Measurements from ENCODE around the gene FAM222B.

The FAM222B gene

DNA sequence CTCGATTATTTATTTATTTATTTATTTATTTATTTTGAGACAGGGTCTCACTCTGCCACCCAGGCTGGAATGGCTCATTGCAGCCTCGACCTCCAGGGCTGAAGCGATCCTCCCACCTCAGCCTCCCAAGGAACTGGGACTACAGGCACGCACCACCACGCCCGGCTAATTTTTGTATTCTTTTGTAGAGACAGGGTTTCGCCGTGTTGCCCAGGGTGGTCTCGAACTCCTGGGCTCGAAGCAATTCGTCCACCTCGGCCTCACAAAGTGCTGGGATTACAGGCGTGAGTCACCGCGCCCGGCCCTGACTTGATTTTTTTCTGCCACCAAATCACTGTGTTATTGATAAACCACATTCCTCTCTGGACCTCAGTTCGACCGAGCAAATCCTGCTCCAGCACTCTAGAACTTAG lies 123.6 kb downstream of the FAM222B start:
- Histone ChIP-seq H3K4me3 (ENCODE audit: low read depth, low read length) (peak overlapping the region; percentile 95), H2AFZ (ENCODE audit: low read length, unreplicated experiment) (no peak overlapping the region), H3K27ac (ENCODE audit: low read depth, low read length) (peak overlapping the region; percentile 75), H3K4me1 (ENCODE audit: control insufficient read depth, insufficient read depth, low read length, unreplicated experiment) (peaks cover 28% of the 10 kb centered on the region), H3K79me2 (ENCODE audit: control insufficient read depth, insufficient read depth, low read length, unreplicated experiment) (peaks cover 63% of the 10 kb centered on the region), H3K27me3 (ENCODE audit: insufficient read depth, low read length) (no peaks in the 10 kb centered on the region), H3K36me3 (ENCODE audit: insufficient read depth, low read length) (peaks cover 39% of the 10 kb centered on the region)

DNA sequence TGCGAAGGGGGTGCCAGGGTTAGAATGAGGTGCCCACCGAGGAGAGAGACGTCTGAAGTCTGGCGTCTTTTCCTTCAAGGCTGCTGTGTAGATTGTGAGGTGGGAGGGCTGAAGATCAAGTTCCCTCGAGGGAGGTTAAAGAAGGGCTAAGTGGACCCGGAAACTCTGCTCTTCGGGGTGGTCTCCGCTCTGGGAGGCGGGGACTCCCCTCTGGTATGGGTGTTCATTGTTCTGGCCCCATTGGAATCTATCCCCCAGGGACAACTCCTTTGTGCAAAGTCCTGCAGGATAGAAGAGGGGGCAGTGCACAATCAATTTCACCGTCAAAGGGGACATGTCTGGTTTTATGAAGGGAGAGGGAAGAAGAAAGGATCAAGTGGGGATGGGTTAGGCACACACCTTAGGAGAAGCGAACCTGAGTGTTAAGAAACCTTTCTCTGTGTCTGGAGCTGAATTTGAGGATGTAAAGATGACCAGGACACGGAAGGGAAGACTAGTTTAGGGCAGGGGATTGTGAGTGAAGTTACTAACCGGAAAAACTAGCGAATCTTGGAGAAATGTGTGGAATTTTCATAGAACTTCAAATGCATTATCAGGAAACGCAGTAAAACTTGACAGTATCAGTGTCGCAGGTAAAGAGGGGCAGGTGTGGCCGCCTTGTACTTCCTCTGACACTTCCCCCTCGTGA lies 124.1 kb downstream of the FAM222B start:
- H3K79me2 ChIP-seq (ENCODE audit: control insufficient read depth, insufficient read depth, low read length, unreplicated experiment), result peaks cover 62% of the 10 kb centered on the region
- no peaks in the 10 kb centered on the region for H3K27me3 ChIP-seq (ENCODE audit: insufficient read depth, low read length)
- peaks cover 25% of the 10 kb centered on the region for H3K4me1 ChIP-seq (ENCODE audit: control insufficient read depth, insufficient read depth, low read length, unreplicated experiment)
- no peak overlapping the region for H2AFZ ChIP-seq (ENCODE audit: low read length, unreplicated experiment)
- peak overlapping the region; percentile 75 for H3K27ac ChIP-seq (ENCODE audit: low read depth, low read length)
- H3K4me3 ChIP-seq (ENCODE audit: low read depth, low read length), result peak overlapping the region; percentile 95
- H3K36me3 ChIP-seq (ENCODE audit: insufficient read depth, low read length), result peaks cover 40% of the 10 kb centered on the region

DNA sequence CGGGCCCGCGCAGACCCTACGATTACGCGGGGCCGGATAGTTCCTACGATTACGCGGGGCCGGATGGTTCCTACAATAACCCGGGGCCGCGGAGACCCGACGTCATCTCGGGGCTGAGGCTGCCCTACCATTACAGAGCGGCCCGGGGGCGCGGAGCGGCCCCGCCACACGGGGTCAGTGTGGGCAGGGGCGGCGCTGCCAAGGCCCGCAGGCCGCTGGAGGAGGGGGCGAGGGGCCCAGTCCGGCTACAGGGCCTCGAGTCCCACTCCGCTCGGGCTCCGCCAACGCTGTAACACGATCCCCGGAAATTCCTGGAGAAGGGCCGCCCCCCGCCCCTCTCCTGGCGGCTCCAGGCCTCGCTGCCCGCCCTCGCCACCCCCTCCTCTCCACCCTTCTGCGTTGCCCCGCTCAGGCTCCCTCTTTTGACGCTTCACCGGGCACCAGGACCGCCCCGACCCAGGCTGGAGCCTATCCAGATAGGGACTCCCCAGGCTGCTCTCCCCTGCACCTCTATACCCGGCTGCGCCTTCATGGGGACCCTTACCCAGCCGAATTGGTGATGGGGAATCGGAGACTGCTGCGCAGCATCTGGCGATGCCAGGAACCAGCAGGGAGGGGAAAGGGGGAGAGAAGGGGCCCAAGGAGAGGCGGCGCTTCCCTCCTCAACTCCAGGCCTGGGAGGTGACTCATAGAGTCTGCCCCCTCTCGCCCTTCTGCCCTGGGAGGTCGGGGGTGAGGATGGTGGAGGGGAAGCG lies 124.8 kb downstream of the FAM222B start, which contains the start of gene RAB34:
RAB34 (minus strand) TSS at position 291 of the 755 bp plus-strand sequence. CDS start 602 bp downstream, outside the sequence.
- H3K4me1 ChIP-seq (ENCODE audit: control insufficient read depth, insufficient read depth, low read length, unreplicated experiment), result peaks cover 19% of the 10 kb centered on the region
- H3K27me3 ChIP-seq (ENCODE audit: insufficient read depth, low read length), result no peaks in the 10 kb centered on the region
- peaks cover 37% of the 10 kb centered on the region for H3K36me3 ChIP-seq (ENCODE audit: insufficient read depth, low read length)
- H3K27ac ChIP-seq (ENCODE audit: low read depth, low read length), result peak within 1 kb of the TSS; percentile 75
- H2AFZ ChIP-seq (ENCODE audit: low read length, unreplicated experiment), result peak within 1 kb of the TSS; percentile 77
- peaks cover 55% of the 10 kb centered on the region for H3K79me2 ChIP-seq (ENCODE audit: control insufficient read depth, insufficient read depth, low read length, unreplicated experiment)
- peak within 1 kb of the TSS; percentile 95 for H3K4me3 ChIP-seq (ENCODE audit: low read depth, low read length)

DNA sequence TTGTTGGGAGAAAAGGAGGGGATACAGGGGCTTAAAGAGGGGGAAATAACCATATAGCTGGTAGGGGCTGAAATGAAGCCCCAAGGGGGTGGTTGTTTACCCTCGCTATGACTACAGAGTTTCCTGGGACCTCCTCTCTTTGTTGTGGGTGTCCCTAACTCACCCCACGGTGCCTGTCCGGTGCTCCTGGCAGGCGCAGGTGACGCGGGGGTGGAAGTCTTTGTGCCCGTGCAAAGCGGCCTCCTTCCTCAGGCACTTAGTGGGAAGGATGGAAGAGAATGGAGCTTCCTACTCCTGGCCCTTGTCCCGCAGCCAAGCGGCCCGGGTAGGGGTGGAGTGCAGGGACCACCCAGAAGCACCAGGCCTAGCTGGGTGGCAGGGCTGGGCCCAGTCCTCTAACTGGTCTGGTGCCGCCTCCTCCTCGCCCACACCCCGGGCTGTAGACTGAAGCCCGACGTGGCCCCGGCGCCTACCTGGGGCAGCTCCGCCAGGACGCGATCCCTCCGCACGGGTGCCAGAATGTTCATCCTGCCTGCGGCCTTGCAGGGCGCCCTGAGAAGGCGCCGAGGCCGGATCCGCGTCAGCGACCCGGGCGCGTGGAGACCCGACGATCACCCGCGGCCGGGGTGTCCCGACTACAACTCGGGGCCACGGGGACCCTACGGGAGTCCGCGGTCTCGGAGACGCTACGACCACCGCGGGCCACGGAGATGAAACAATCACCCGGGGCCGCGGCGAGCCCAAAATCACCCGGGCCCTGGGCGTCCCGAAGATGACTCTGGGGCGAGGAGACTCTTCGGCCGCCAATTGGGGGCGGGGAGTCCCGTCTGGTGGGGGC lies 125.6 kb downstream of the FAM222B start:
- Histone ChIP-seq H3K36me3 (ENCODE audit: insufficient read depth, low read length) (peaks cover 31% of the 10 kb centered on the region), H3K27me3 (ENCODE audit: insufficient read depth, low read length) (no peaks in the 10 kb centered on the region), H3K4me3 (ENCODE audit: low read depth, low read length) (peak overlapping the region; percentile 95), H2AFZ (ENCODE audit: low read length, unreplicated experiment) (peak overlapping the region; percentile 77), H3K27ac (ENCODE audit: low read depth, low read length) (peak overlapping the region; percentile 75), H3K4me1 (ENCODE audit: control insufficient read depth, insufficient read depth, low read length, unreplicated experiment) (peaks cover 25% of the 10 kb centered on the region), H3K79me2 (ENCODE audit: control insufficient read depth, insufficient read depth, low read length, unreplicated experiment) (peaks cover 48% of the 10 kb centered on the region)

DNA sequence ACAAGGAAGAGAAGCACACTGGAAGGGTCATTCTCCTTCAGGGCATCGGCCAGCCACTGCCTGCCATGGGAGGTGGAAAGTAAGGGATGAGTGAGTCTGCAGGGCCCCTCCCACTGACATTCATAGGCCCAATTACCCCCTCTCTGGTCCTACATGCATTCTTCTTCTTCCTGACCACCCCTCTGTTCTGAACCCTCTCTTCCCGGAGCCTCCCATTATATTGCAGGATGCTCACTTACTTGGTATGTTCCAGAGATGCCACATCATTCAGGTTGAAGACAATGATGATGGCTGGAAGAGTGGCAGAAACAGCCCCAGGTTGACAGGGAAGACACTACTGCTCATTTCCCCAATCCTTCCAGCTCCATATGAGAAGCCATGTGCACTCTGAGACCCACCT lies 127.4 kb downstream of the FAM222B start:
- Histone ChIP-seq H3K79me2 (ENCODE audit: control insufficient read depth, insufficient read depth, low read length, unreplicated experiment) (peaks cover 31% of the 10 kb centered on the region), H3K4me1 (ENCODE audit: control insufficient read depth, insufficient read depth, low read length, unreplicated experiment) (peaks cover 25% of the 10 kb centered on the region), H3K27me3 (ENCODE audit: insufficient read depth, low read length) (no peaks in the 10 kb centered on the region), H3K4me3 (ENCODE audit: low read depth, low read length) (peak overlapping the region; percentile 95), H3K27ac (ENCODE audit: low read depth, low read length) (no peak overlapping the region), H3K36me3 (ENCODE audit: insufficient read depth, low read length) (peaks cover 19% of the 10 kb centered on the region), H2AFZ (ENCODE audit: low read length, unreplicated experiment) (no peak overlapping the region)

DNA sequence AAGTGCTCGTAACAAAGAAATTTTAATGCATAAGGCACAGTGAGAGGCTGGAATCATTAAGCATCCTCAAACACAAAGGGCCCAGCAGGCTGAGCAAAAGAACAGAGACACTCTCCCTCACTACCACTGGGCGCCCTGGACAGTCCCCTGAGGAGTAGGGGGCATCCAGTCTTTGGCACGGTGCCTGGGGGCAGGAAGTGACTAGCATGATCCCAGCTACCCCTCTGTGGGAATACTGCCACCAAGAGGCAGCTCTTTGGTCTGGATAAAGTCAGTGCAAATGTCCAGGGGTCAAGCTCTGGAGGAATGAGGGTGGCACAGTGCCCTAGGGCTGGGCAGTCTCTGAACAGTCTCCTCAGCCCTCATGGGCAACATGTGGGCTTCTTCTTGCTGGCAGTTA lies 128.3 kb downstream of the FAM222B start:
- peaks cover 31% of the 10 kb centered on the region for H3K4me1 ChIP-seq (ENCODE audit: control insufficient read depth, insufficient read depth, low read length, unreplicated experiment)
- H3K79me2 ChIP-seq (ENCODE audit: control insufficient read depth, insufficient read depth, low read length, unreplicated experiment), result peaks cover 32% of the 10 kb centered on the region
- H3K36me3 ChIP-seq (ENCODE audit: insufficient read depth, low read length), result peaks cover 19% of the 10 kb centered on the region
- H3K4me3 ChIP-seq (ENCODE audit: low read depth, low read length), result no peak overlapping the region
- no peaks in the 10 kb centered on the region for H3K27me3 ChIP-seq (ENCODE audit: insufficient read depth, low read length)
- H2AFZ ChIP-seq (ENCODE audit: low read length, unreplicated experiment), result no peak overlapping the region
- H3K27ac ChIP-seq (ENCODE audit: low read depth, low read length), result no peak overlapping the region

DNA sequence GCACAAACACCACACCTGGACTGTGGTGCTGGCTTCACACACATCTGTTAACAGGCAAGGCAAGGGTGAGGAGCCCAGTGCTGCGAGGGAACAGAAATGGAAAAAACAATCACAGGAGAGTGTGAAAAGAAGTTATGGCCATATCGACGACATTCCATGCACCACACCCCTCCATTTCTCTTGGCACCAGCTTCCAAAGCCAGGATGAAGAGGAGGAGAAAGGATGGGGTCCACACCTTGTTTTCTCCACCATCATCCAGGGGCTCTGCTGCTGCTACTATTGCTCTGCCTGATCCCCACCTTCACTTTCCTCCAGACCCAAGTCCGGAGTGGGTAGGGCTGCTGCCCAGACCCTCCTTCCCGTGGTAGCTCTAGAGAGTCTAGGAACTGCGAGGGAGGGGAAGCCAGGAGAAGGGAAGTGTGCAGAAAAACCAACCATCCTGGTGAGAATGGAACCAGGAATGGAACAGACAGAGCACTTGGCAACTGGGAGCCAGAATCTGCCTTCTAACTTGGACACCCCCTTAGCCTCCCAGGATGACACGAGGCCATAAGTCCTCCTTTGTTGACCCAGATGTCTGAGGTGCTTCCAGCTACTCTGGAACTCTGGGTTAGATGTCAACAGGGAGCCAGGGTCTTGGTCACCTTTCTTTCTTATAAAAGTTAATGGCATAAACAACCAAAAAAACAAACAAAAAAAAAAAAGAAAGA lies 129.7 kb downstream of the FAM222B start:
- Histone ChIP-seq H3K4me1 (ENCODE audit: control insufficient read depth, insufficient read depth, low read length, unreplicated experiment) (peaks cover 24% of the 10 kb centered on the region), H3K36me3 (ENCODE audit: insufficient read depth, low read length) (peaks cover 19% of the 10 kb centered on the region), H2AFZ (ENCODE audit: low read length, unreplicated experiment) (no peak overlapping the region), H3K79me2 (ENCODE audit: control insufficient read depth, insufficient read depth, low read length, unreplicated experiment) (peaks cover 32% of the 10 kb centered on the region), H3K4me3 (ENCODE audit: low read depth, low read length) (0 out of 2 replicates have a peak overlapping the region, but pooled peaks have one; percentile 85), H3K27me3 (ENCODE audit: insufficient read depth, low read length) (no peaks in the 10 kb centered on the region), H3K27ac (ENCODE audit: low read depth, low read length) (no peak overlapping the region)

DNA sequence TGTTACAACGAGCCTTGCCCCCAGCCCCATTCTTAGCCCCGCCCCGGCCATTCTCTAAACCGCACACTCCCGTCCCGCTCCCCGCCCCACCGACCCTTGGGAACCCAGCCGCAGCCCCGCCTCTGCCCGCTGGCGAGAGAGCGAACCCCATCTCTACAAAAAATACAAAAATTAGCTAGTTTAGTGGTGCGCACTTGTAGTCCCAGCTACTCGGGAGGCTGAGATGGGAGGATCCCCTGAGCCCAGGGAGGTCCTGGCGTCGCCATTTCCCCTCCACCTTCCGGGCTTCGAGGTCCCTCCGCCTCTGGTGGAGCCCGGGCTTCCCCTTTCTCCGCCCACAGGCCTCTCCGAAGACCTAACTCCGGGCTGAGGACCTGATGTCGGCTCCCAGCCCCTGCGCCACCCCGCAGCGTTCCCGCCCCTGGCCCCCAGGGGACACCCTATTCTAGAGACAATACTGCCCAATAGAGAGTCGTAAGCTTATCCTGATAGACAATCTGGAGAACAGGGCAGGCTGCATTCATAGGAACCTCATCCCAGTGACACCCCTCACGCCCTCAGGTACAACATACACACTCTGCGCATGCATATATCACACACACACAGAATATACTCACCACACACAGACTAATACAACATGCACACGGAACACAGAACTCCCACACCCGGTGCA lies 130.4 kb downstream of the FAM222B start:
- peaks cover 19% of the 10 kb centered on the region for H3K36me3 ChIP-seq (ENCODE audit: insufficient read depth, low read length)
- H3K27me3 ChIP-seq (ENCODE audit: insufficient read depth, low read length), result no peaks in the 10 kb centered on the region
- H2AFZ ChIP-seq (ENCODE audit: low read length, unreplicated experiment), result peak overlapping the region; percentile 37
- peak overlapping the region; percentile 92 for H3K27ac ChIP-seq (ENCODE audit: low read depth, low read length)
- H3K79me2 ChIP-seq (ENCODE audit: control insufficient read depth, insufficient read depth, low read length, unreplicated experiment), result peaks cover 28% of the 10 kb centered on the region
- peak overlapping the region; percentile 85 for H3K4me3 ChIP-seq (ENCODE audit: low read depth, low read length)
- H3K4me1 ChIP-seq (ENCODE audit: control insufficient read depth, insufficient read depth, low read length, unreplicated experiment), result peaks cover 24% of the 10 kb centered on the region

DNA sequence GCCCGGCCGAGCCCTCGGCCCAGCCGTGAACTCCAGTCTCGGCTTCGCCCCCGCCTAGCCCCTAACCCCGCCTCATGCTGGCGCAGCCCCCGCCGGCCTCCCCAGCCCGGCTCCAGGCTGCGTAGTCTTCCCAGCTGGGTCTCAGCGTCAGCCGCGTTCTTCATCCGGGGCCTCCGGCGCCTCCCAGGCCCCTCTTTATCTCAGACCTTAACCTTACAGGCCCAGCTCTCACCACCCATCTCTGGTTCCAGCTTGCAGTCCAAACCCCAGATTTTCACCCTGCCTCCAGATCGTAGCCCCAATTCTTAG lies 130.9 kb downstream of the FAM222B start, which contains the start of gene PROCA1:
PROCA1 (minus strand) TSS at position 166 of the 309 bp plus-strand sequence. CDS start 228 bp downstream, outside the sequence.
- peak within 1 kb of the TSS; percentile 37 for H2AFZ ChIP-seq (ENCODE audit: low read length, unreplicated experiment)
- H3K4me1 ChIP-seq (ENCODE audit: control insufficient read depth, insufficient read depth, low read length, unreplicated experiment), result peaks cover 24% of the 10 kb centered on the region
- H3K79me2 ChIP-seq (ENCODE audit: control insufficient read depth, insufficient read depth, low read length, unreplicated experiment), result peaks cover 24% of the 10 kb centered on the region
- no peaks in the 10 kb centered on the region for H3K27me3 ChIP-seq (ENCODE audit: insufficient read depth, low read length)
- H3K36me3 ChIP-seq (ENCODE audit: insufficient read depth, low read length), result peaks cover 19% of the 10 kb centered on the region
- peak within 1 kb of the TSS; percentile 85 for H3K4me3 ChIP-seq (ENCODE audit: low read depth, low read length)
- peak within 1 kb of the TSS; percentile 92 for H3K27ac ChIP-seq (ENCODE audit: low read depth, low read length)
